SK-N-SH (cell line): ENCODE measurements around the gene THSD4.

ENCODE experiments used
- EP300 ChIP-seq, 2 experiments: IDR thresholded peaks; 2 replicates each; pipeline versions ENCODE4 v1.4.0 to v1.6.1; 2012; ENCODE audit warnings: borderline replicate concordance in 1 of 2, low read depth in 1 of 2, low read length in 1 of 2
- JUND ChIP-seq: IDR thresholded peaks from 2 replicates; pipeline ENCODE4 v1.4.0; 2012
- POLR2AphosphoS5 ChIP-seq: IDR thresholded peaks from 2 replicates; pipeline ENCODE4 v1.6.1; 2012; ENCODE audit warnings: low read depth, low read length
- RAD21 ChIP-seq: IDR thresholded peaks from 2 replicates; pipeline ENCODE4 v1.6.1; 2012; ENCODE audit warnings: mild to moderate bottlenecking, low read length
- RCOR1 ChIP-seq: fragments of 150-350 bp; IDR thresholded peaks from 2 replicates; pipeline ENCODE4 v1.6.1; 2017; ENCODE audit warnings: antibody characterized with exemption, low read length
- RXRA ChIP-seq: IDR thresholded peaks from 2 replicates; pipeline ENCODE4 v1.4.0; 2012; ENCODE audit warnings: low read depth, mild to moderate bottlenecking, borderline replicate concordance
- SMC3 ChIP-seq: IDR thresholded peaks from 2 replicates; pipeline ENCODE4 v1.6.1; 2012; ENCODE audit warnings: low read depth, low read length, improper control_type of control experiment
- TAF1 ChIP-seq: IDR thresholded peaks from 2 replicates; pipeline ENCODE4 v1.6.1; 2012; ENCODE audit warnings: low read depth, mild to moderate bottlenecking, low read length, moderate library complexity, borderline replicate concordance
- TF ChIP-seq, protein P1 (sequence below): fragments of 200-600 bp; sonication (generic); IDR thresholded peaks from 2 replicates; pipeline ENCODE4 v1.6.1; 2017; ENCODE audit warnings: antibody characterized with exemption, mild to moderate bottlenecking, moderate library complexity
- TF ChIP-seq, protein P2 (sequence below): fragments of 150-350 bp; IDR thresholded peaks from 2 replicates; pipeline ENCODE4 v1.6.1; 2017; ENCODE audit warnings: antibody characterized with exemption, low read length, low read depth, borderline replicate concordance
- TF ChIP-seq, protein P3 (sequence below): IDR thresholded peaks from 2 replicates; pipeline ENCODE4 v1.6.1; 2012; ENCODE audit warnings: mild to moderate bottlenecking, low read depth, low read length, moderate library complexity

DNA sequence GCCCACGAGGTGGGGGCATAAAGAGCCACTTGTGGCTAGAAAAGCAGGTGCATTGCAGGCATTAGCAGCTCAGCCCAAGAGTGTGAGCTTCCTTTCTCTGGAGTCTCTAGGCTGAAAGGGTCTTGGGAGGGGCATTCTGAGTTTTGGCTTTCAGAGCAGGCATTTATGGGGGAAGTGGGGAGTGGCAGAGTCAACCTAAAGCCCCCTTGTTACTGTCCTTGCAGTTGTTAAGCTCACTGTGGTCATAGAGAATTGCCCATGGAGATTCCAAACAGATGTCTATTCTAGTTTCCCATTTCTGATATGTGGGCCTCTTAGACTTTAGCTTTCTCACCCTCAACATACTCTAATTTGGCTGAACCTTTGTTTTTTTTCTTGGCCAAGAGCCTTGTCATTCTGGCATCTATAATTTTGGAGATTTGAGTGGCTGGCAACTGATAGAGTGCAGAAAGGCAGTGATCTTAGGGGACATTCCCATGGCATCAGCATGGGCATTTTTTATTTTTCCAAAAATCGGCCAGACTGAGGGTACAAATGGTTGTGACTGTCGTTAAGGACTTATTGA is 217.9 kb downstream of the THSD4 start:
- TF ChIP-seq, protein P1, sequence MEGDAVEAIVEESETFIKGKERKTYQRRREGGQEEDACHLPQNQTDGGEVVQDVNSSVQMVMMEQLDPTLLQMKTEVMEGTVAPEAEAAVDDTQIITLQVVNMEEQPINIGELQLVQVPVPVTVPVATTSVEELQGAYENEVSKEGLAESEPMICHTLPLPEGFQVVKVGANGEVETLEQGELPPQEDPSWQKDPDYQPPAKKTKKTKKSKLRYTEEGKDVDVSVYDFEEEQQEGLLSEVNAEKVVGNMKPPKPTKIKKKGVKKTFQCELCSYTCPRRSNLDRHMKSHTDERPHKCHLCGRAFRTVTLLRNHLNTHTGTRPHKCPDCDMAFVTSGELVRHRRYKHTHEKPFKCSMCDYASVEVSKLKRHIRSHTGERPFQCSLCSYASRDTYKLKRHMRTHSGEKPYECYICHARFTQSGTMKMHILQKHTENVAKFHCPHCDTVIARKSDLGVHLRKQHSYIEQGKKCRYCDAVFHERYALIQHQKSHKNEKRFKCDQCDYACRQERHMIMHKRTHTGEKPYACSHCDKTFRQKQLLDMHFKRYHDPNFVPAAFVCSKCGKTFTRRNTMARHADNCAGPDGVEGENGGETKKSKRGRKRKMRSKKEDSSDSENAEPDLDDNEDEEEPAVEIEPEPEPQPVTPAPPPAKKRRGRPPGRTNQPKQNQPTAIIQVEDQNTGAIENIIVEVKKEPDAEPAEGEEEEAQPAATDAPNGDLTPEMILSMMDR: no peak
- TF ChIP-seq EP300 (IDR thresholded peaks at IDR 0.05; ENCODE audit: borderline replicate concordance in 1 of 2, low read depth in 1 of 2, low read length in 1 of 2) (no peak), RCOR1 (no peak), TAF1 (no peak), RXRA (no peak), POLR2AphosphoS5 (no peak), JUND (no peak), SMC3 (no peak), RAD21 (no peak)
- TF ChIP-seq, protein P2, sequence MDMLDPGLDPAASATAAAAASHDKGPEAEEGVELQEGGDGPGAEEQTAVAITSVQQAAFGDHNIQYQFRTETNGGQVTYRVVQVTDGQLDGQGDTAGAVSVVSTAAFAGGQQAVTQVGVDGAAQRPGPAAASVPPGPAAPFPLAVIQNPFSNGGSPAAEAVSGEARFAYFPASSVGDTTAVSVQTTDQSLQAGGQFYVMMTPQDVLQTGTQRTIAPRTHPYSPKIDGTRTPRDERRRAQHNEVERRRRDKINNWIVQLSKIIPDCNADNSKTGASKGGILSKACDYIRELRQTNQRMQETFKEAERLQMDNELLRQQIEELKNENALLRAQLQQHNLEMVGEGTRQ: no peak
- TF ChIP-seq, protein P3, sequence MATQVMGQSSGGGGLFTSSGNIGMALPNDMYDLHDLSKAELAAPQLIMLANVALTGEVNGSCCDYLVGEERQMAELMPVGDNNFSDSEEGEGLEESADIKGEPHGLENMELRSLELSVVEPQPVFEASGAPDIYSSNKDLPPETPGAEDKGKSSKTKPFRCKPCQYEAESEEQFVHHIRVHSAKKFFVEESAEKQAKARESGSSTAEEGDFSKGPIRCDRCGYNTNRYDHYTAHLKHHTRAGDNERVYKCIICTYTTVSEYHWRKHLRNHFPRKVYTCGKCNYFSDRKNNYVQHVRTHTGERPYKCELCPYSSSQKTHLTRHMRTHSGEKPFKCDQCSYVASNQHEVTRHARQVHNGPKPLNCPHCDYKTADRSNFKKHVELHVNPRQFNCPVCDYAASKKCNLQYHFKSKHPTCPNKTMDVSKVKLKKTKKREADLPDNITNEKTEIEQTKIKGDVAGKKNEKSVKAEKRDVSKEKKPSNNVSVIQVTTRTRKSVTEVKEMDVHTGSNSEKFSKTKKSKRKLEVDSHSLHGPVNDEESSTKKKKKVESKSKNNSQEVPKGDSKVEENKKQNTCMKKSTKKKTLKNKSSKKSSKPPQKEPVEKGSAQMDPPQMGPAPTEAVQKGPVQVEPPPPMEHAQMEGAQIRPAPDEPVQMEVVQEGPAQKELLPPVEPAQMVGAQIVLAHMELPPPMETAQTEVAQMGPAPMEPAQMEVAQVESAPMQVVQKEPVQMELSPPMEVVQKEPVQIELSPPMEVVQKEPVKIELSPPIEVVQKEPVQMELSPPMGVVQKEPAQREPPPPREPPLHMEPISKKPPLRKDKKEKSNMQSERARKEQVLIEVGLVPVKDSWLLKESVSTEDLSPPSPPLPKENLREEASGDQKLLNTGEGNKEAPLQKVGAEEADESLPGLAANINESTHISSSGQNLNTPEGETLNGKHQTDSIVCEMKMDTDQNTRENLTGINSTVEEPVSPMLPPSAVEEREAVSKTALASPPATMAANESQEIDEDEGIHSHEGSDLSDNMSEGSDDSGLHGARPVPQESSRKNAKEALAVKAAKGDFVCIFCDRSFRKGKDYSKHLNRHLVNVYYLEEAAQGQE: no peak
